ENCODE results near the gene BLM. TPM values are rescaled to one million over a fixed set of nuclear protein-coding genes. Genes with fewer than 3 reads are reported as not detected.

The BLM gene
- total RNA-seq, 6 experiments from 2014 or later = 2.8 to 7.7 (median 6.1) TPM

DNA sequence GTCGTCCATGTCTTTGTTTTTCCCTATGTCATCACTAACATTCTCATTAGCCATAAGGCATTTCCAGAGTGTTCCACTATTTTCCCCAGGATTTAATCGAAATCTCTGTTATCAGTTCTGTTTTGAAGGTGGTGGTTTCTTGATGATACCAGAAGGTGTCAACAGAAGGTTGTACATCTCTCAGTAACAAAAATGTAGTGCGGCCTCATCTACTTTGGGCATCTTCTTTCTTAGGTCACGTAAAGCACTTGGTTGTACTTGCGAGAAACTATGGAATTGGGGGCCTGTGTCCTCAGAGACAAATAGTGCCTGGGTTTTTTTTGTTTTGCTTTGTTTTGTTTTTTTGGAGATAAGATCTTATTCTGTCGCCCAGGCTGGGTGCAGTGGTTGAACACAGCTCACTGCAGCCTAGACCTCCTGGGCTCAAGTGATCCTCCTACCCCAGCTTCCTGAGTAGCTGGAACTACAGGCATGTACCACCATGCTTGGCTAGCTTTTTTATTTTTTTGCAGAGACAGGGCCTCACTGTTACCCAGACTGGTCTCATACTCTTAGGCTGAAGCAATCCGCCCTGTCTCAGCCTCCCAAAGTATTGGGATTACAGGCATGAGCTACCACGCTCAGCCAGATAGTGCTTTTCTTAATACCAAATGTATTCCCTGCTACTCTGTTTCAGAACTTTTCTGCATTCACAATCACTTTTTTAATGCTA, 90.1 kb downstream of the BLM start:
- no peak for DNase-seq
- H3K27ac Mint-ChIP-seq = no peak overlapping the region

DNA sequence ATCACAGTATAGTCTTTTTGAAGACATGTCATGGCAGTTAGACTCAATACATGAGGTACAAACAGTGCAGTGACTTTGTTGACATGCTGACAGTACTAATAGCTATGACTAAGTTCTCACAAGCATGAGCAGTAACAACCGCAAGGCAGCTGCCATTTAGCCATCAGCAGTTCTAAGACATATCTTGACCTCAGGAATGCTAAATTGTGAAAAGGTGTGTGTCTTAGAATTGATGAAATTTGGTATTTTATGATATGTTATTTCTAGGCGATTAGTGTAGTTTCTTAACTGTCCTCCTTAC, 90.6 kb downstream of the BLM start:
- H3K4me3 Mint-ChIP-seq = no peak overlapping the region
- no peaks in the 10 kb centered on the region; the same call in 1 of the 2 replicates for H3K36me3 Mint-ChIP-seq (ENCODE audit: low read depth)
- DNase-seq = no peak
- TF ChIP-seq CTCF (IDR thresholded peaks at IDR 0.05) = no peak
- H3K27ac Mint-ChIP-seq = no peak overlapping the region
- H3K4me1 Mint-ChIP-seq (ENCODE audit: low read depth) = no peaks in the 10 kb centered on the region
- H3K27me3 Mint-ChIP-seq (ENCODE audit: insufficient read depth) = no peaks in the 10 kb centered on the region
- H3K9me3 Mint-ChIP-seq = no peaks in the 10 kb centered on the region

More for the DNA sequence above, 90.1 kb downstream of the BLM start:
- no peak for TF ChIP-seq CTCF (IDR thresholded peaks at IDR 0.05)
- Mint-ChIP-seq H3K27me3 (ENCODE audit: insufficient read depth) (no peaks in the 10 kb centered on the region), H3K36me3 (ENCODE audit: low read depth) (no peaks in the 10 kb centered on the region; the same call in 1 of the 2 replicates), H3K4me1 (ENCODE audit: low read depth) (no peaks in the 10 kb centered on the region), H3K9me3 (no peaks in the 10 kb centered on the region), H3K4me3 (no peak overlapping the region)

DNA sequence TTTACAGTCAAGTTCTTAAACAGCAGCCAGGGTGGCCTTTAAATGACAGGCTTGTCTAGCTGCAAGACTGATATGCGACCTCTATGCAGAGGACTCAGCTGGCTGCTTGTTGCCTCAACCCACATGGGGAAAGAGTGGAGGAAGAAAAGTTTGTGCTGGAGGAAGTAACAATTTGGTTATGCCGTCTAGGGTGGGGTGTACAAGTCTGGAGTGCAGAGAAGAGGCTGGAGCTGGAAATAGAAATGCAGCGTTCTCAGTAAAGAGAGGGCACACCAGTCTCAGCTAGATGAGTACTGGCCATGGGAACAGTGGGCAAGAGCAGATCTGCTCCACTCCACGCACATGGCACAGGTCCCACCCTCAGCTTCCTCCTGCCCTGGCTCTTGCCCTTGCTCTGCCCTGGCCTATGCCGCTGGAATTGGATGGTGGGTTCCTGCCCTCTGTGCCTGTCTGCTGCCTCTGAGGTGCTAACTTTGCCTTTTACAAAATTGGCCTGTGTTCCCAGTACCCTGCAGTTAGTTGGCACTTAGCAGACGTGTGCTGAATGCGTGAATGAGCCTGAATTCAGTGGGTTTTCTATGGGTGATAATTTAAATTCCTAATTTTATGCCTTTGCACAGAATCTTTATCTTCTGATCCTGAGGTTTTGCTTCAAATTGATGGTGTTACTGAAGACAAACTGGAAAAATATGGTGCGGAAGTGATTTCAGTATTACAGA, 91.5 kb downstream of the BLM start:
- no peak for DNase-seq
- Mint-ChIP-seq H3K4me1 (ENCODE audit: low read depth) (no peaks in the 10 kb centered on the region), H3K4me3 (no peak overlapping the region), H3K9me3 (no peaks in the 10 kb centered on the region), H3K27ac (no peak overlapping the region), H3K36me3 (ENCODE audit: low read depth) (no peaks in the 10 kb centered on the region; the same call in 1 of the 2 replicates), H3K27me3 (ENCODE audit: insufficient read depth) (no peaks in the 10 kb centered on the region)
- no peak for TF ChIP-seq CTCF (IDR thresholded peaks at IDR 0.05)

GRCh38 chr15:90809536-90809935, 92.4 kb downstream of the BLM start:
- H3K36me3 Mint-ChIP-seq (ENCODE audit: low read depth) = no peaks in the 10 kb centered on the region
- no peaks in the 10 kb centered on the region for H3K27me3 Mint-ChIP-seq (ENCODE audit: insufficient read depth)
- H3K27ac Mint-ChIP-seq = no peak overlapping the region
- no peaks in the 10 kb centered on the region for H3K4me1 Mint-ChIP-seq (ENCODE audit: low read depth)
- no peak overlapping the region for H3K4me3 Mint-ChIP-seq
- no peaks in the 10 kb centered on the region for H3K9me3 Mint-ChIP-seq
- no peak for TF ChIP-seq CTCF (IDR thresholded peaks at IDR 0.05)
- no peak for DNase-seq

- DNase-seq = no peak
- no peak for TF ChIP-seq CTCF (IDR thresholded peaks at IDR 0.05)
- no peaks in the 10 kb centered on the region for H3K27me3 Mint-ChIP-seq (ENCODE audit: insufficient read depth)
- no peaks in the 10 kb centered on the region for H3K9me3 Mint-ChIP-seq
- H3K27ac Mint-ChIP-seq = no peak overlapping the region
- H3K4me3 Mint-ChIP-seq = no peak overlapping the region
- no peaks in the 10 kb centered on the region for H3K4me1 Mint-ChIP-seq (ENCODE audit: low read depth)
- H3K36me3 Mint-ChIP-seq (ENCODE audit: low read depth) = no peaks in the 10 kb centered on the region
Observed at GRCh38 chr15:90810354-90810753, 93.2 kb downstream of the BLM start.
